K562 (cell line): ENCODE measurements around the gene KRT4. TPM values are rescaled to one million over a fixed set of nuclear protein-coding genes. Genes with fewer than 3 reads are reported as not detected.

ENCODE experiments used
- ATAC-seq: fragments of 200-7000 bp; cut with Tn5 transposase; 3 replicates; pipeline ENCODE4 v1.9.1; 2020; ENCODE audit warnings: moderate library complexity
- BruUV-seq: library from RNA; stranded (reverse); fragments of 400-500 nt; replicated peaks from 2 replicates; lab custom pipeline; 2021; lab: Mats Ljungman, UMichigan
- CTCF ChIA-PET: fragments of 300-600 bp; formaldehyde crosslinking; extraction: SDS; loops from one replicate; lab custom pipeline; 2021; ENCODE audit warnings: low intra/inter-chr PET ratio; lab: Yijun Ruan, JAX
- POLR2A ChIA-PET: fragments of 300-600, 350-650 bp; sonication (Branson Sonifier 250); formaldehyde crosslinking; extraction: SDS; loops from one replicate; lab custom pipeline; 2021; ENCODE audit warnings: antibody characterized with exemption, inconsistent platforms; lab: Yijun Ruan, JAX
- DNase-seq, 4 experiments: peaks; one replicate each; pipeline versions ENCODE4 v3.0.0 to v3.0.0-alpha.2; 2011 to 2018; ENCODE audit warnings: low spot score in 3 of 4, mixed read lengths in 3 of 4; ENCODE audit errors: extremely low read depth in 1 of 4
- FAIRE-seq: peaks from 2 replicates; lab custom pipeline; 2011; peaks lifted over from hg19 to GRCh38; lab: Jason Lieb, UNC
- H2AFZ ChIP-seq: 2 replicates; pipeline ENCODE4 v1.6.0; 2011; ENCODE audit warnings: low read depth, low read length, control low read depth, inconsistent platforms
- H3K27ac ChIP-seq: fragments of 200-600 bp; 3 replicates; pipeline ENCODE4 v1.8.0; 2011; ENCODE audit warnings: low read depth, mild to moderate bottlenecking, control low read depth, inconsistent platforms, low read length, moderate library complexity, mixed read lengths; ENCODE audit errors: extremely low read depth
- H3K27me3 ChIP-seq, 2 experiments: fragments of 300-600 bp in 1 of 2; 2 replicates in 1 of 2; 3 replicates in 1 of 2; pipeline versions ENCODE4 v1.6.0 to v1.8.0; 2011; ENCODE audit warnings: inconsistent platforms in 2 of 2, low read length in 2 of 2, mild to moderate bottlenecking in 1 of 2, mixed read lengths in 1 of 2, moderate library complexity in 1 of 2; ENCODE audit not compliant: control insufficient read depth in 2 of 2, insufficient read depth in 2 of 2
- H3K36me3 ChIP-seq: fragments of 300-600 bp; 3 replicates; pipeline ENCODE4 v1.8.0; 2011; ENCODE audit warnings: mild to moderate bottlenecking, low read length, inconsistent platforms; ENCODE audit not compliant: control insufficient read depth, insufficient read depth
- H3K4me1 ChIP-seq, 2 experiments: fragments of 200-600 bp in 1 of 2; replicated peaks in 1 of 2; 2 replicates in 1 of 2; 3 replicates in 1 of 2; pipeline versions ENCODE4 v1.5.1 to v1.8.0; 2011; ENCODE audit warnings: inconsistent platforms in 2 of 2, low read length in 2 of 2, mild to moderate bottlenecking in 1 of 2, mixed read lengths in 1 of 2, moderate library complexity in 1 of 2; ENCODE audit not compliant: control insufficient read depth in 2 of 2, insufficient read depth in 2 of 2
- H3K4me2 ChIP-seq: 2 replicates; pipeline ENCODE4 v1.6.1; 2011; ENCODE audit warnings: low read length, control low read depth, inconsistent platforms, mixed read lengths; ENCODE audit not compliant: insufficient read depth
- H3K4me3 ChIP-seq: fragments of 200-600 bp; sonication (generic), shearing (Covaris generic); 2 replicates; pipeline ENCODE4 v1.5.1; 2016; ENCODE audit warnings: control low read depth, inconsistent platforms
- H3K79me2 ChIP-seq: fragments of 200-600 bp; 3 replicates; pipeline ENCODE4 v1.8.0; 2011; ENCODE audit warnings: low read length, inconsistent platforms; ENCODE audit not compliant: control insufficient read depth, insufficient read depth
- H3K9ac ChIP-seq, 2 experiments: 2 replicates each; pipeline versions ENCODE4 v1.6.0 to v1.6.1; 2011; ENCODE audit warnings: low read depth in 2 of 2, low read length in 2 of 2, control low read depth in 1 of 2, inconsistent platforms in 1 of 2, mild to moderate bottlenecking in 1 of 2, mixed read lengths in 1 of 2; ENCODE audit not compliant: insufficient read depth in 1 of 2
- H3K9me1 ChIP-seq: one replicate; pipeline ENCODE4 v1.6.0; 2011; ENCODE audit warnings: inconsistent platforms, mild to moderate bottlenecking, low read length, moderate library complexity; ENCODE audit not compliant: control insufficient read depth, insufficient read depth
- H3K9me3 ChIP-seq: replicated peaks from 2 replicates; pipeline ENCODE4 v1.5.1; 2011; ENCODE audit warnings: low read depth, low read length, inconsistent platforms; ENCODE audit not compliant: control insufficient read depth, insufficient read depth
- H4K20me1 ChIP-seq: replicated peaks from 2 replicates; pipeline ENCODE4 v1.6.1; 2011; ENCODE audit warnings: low read length, inconsistent platforms, mixed read lengths; ENCODE audit not compliant: control insufficient read depth, insufficient read depth
- CEBPB ChIP-seq: fragments of 450-650 bp; IDR thresholded peaks from 2 replicates; pipeline ENCODE4 v1.6.1; 2016; ENCODE audit warnings: missing genetic modification characterization, missing compliant biosample characterization
- CHD4 ChIP-seq: fragments of 200-600 bp; sonication (generic); IDR thresholded peaks from 3 replicates; pipeline ENCODE4 v1.6.1; 2012; ENCODE audit warnings: low read depth, mild to moderate bottlenecking, mixed read lengths, low read length, inconsistent platforms; ENCODE audit not compliant: insufficient read depth, insufficient replicate concordance, poor library complexity, severe bottlenecking
- E2F5 ChIP-seq: sonication (generic); formaldehyde crosslinking; IDR thresholded peaks from 2 replicates; pipeline ENCODE4 v1.8.0; 2022; ENCODE audit warnings: mild to moderate bottlenecking, missing genetic modification reagents
- ELK1 ChIP-seq: sonication (generic); formaldehyde crosslinking; IDR thresholded peaks from 2 replicates; pipeline ENCODE4 v1.8.1; 2022; ENCODE audit warnings: missing genetic modification reagents
- PURB ChIP-seq: sonication (generic); formaldehyde crosslinking; IDR thresholded peaks from 2 replicates; pipeline ENCODE4 v1.9.0; 2021; ENCODE audit warnings: low read depth, mild to moderate bottlenecking, missing genetic modification reagents
- RBM34 ChIP-seq: fragments of 200-400 bp; formaldehyde crosslinking; IDR thresholded peaks from 2 replicates; pipeline ENCODE4 v1.6.1; 2018; ENCODE audit warnings: low read length, borderline replicate concordance; ENCODE audit not compliant: insufficient read depth
- RNF2 ChIP-seq: sonication (generic); IDR thresholded peaks from 2 replicates; pipeline ENCODE4 v1.6.1; 2016
- SAFB2 ChIP-seq: fragments of 200-400 bp; formaldehyde crosslinking; IDR thresholded peaks from 2 replicates; pipeline ENCODE4 v1.6.1; 2018; ENCODE audit warnings: borderline replicate concordance, low read length, low read depth, moderate library complexity; ENCODE audit not compliant: severe bottlenecking
- TEAD1 ChIP-seq, 2 experiments: fragments of 450-650 bp in 1 of 2; sonication (generic) in 1 of 2; formaldehyde crosslinking; IDR thresholded peaks; 2 replicates each; pipeline versions ENCODE4 v1.4.0 to v1.8.0; 2020 to 2022; ENCODE audit warnings: mild to moderate bottlenecking in 2 of 2, missing genetic modification reagents in 1 of 2
- ZNF174 ChIP-seq: fragments of 250-450 bp; sonication (Bioruptor Pico); IDR thresholded peaks from 2 replicates; pipeline ENCODE4 v1.4.0; 2020; ENCODE audit warnings: mild to moderate bottlenecking
- WGBS: fragments of 100-300 bp; shearing (Covaris generic); methylation state at CpG from one replicate; pipeline ENCODE4 v1.1.6; 2016; ENCODE audit warnings: low coverage, mixed read lengths; ENCODE audit not compliant: insufficient coverage; ENCODE audit errors: missing lambda C conversion rate; 5-methylcytosine and 5-hydroxymethylcytosine counted together
- in situ Hi-C: fragments of 300-500 bp; cut with MboI; formaldehyde crosslinking; loops from 4 replicates; pipeline ENCODE4 v1.15.0; 2018; ENCODE audit warnings: inconsistent platforms, mixed read lengths
- intact Hi-C: fragments of 100-400 bp; cut with micrococcal nuclease; formaldehyde crosslinking; loops from 2 replicates; pipeline ENCODE4 v1.14.2; 2022
- polyA plus RNA-seq, 8 experiments: library from polyadenylated mRNA; depleted of rRNA in 4 of 8; stranded (reverse) in 5 of 8; unstranded in 3 of 8; fragments of >200 nt; fragmentation: Nextera tagmentation in 2 of 8; fragmentation: Illumina TruSeq in 1 of 8; extraction: Ambion mirVana in 2 of 8; extraction: Trizol in 1 of 8; gene quantifications; 2 replicates each; pipeline versions ENCODE4 v1.2.1 to v1.2.3, GENCODE V29; 2011 to 2014; ENCODE audit warnings: inconsistent platforms in 1 of 8, missing spikeins in 1 of 8
- total RNA-seq, 7 experiments: library from RNA; depleted of rRNA in 6 of 7; stranded (reverse); fragments of >200 nt in 6 of 7; fragmentation: Illumina TruSeq in 2 of 7; extraction: Trizol in 2 of 7; gene quantifications; 2 replicates each; pipeline versions ENCODE4 v1.2.1 to v1.2.3, GENCODE V29; 2011 to 2021; ENCODE audit warnings: low replicate concordance in 1 of 7
- TF ChIP-seq, protein P1 (sequence below): fragments of 250-450 bp; sonication (Bioruptor Pico); IDR thresholded peaks from 2 replicates; pipeline ENCODE4 v1.4.0; 2020; ENCODE audit warnings: mild to moderate bottlenecking, moderate library complexity
- TF ChIP-seq, protein P2 (sequence below): fragments of 250-450 bp; sonication (Bioruptor Pico); IDR thresholded peaks from 2 replicates; pipeline ENCODE4 v1.8.0; 2022; ENCODE audit warnings: inconsistent platforms, mild to moderate bottlenecking, moderate library complexity, borderline replicate concordance

The KRT4 gene
- total and polyA plus RNA-seq, 9 of the 15 experiments (the other 6 are each of a cell fraction or from before 2014, with no cell fraction given), result not detected

DNA sequence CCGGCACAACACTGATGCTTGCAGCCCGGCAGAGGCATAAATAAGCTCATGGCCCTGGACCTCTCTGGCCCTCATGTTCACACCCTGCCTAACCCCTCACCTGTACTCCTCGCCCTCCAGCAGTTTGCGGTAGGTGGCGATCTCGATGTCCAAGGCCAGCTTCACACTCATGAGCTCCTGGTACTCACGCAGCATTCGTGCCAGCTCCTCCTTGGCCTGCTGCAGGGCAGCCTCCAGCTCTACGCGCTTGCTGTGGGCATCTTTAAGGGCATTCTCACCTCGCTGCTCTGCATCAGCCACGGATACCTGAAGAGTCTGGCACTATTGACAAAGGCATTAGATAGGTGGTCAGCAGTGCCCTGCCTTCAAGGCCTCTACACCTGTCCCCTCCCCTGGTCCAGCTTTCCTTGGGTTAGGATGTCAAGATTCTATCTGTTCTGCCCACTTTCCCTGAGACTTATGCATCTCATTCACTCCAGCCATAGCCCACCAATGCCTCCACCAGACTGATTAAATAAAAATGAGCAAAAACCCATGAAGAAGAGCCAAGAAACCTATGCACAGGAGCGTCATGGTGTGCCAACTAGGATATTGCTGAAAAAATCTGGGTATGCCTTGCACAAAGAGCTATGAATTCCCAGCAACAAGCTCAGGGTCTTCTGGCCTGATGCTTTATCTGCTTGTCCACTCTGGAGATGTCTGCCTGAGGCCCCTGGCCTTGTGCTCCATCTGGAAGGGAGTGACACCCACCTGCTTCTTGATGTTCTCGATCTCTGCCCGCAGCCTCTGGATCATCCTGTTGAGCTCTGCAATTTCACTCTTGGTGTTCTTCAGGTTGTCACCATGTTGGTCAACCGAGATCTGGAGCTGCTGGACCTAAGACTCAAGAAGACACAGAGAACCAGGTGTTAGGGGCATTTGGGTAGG lies 6.1 kb downstream of the KRT4 start (continued):
- TF ChIP-seq, protein P1, sequence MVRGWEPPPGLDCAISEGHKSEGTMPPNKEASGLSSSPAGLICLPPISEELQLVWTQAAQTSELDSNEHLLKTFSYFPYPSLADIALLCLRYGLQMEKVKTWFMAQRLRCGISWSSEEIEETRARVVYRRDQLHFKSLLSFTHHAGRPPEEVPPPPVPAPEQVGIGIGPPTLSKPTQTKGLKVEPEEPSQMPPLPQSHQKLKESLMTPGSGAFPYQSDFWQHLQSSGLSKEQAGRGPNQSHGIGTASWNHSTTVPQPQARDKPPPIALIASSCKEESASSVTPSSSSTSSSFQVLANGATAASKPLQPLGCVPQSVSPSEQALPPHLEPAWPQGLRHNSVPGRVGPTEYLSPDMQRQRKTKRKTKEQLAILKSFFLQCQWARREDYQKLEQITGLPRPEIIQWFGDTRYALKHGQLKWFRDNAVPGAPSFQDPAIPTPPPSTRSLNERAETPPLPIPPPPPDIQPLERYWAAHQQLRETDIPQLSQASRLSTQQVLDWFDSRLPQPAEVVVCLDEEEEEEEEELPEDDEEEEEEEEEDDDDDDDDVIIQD (CRISPR knock-in tag), result no peak
- TF ChIP-seq CEBPB (tag), result no peak
- no peak for TF ChIP-seq RNF2
- TF ChIP-seq CHD4, result no peak

DNA sequence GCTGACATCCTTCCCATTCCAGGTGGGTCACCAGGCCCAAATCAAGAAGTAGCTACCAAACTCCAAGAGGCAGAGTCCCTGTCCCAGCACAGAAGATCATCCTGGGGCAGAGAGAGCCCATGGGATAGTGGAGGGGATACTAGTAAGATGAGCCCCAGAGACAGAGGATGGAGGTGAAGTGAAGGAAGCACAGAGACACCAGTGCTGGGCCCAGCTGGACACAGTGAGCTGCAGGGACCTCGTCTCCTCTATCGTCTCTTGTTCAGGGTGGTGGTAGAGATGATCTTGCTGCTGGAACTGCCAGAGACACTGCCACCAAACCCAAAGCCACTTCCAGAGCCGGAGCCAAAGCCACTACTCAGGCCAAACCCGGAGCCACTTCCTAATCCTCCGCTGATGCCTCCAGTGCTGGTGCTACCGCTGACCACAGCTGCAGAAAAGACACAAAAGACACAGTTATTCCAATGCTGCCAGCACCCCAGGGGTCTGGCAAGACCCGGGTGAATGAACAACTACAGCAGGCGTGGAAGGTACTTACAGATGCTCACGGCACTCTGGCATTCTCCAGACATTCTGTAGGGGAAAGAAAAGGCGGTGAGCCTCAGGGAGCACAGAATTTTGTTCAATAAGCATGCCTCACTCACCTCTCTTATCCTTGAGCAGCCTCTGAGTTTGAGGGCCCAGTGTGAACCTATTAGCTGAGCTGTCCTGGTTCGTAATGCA lies 6.9 kb downstream of the KRT4 start:
- H3K4me2 ChIP-seq, result no peak overlapping the region
- no peak overlapping the region for H3K9ac ChIP-seq
- no peaks in the 10 kb centered on the region for H3K9me1 ChIP-seq
- in situ Hi-C loops, result no loop called here
- WGBS, result 2% methylated on average over 11 of the region's 11 CpGs
- H3K27me3 ChIP-seq, result peaks cover 24 to 52% of the 10 kb centered on the region in 2 experiments
- H2AFZ ChIP-seq, result no peak overlapping the region
- no peaks in the 10 kb centered on the region; a peak in 1 of 5 replicates for H3K4me1 ChIP-seq
- no TSS peak for BruUV-seq
- no peaks in the 10 kb centered on the region for H3K36me3 ChIP-seq
- H3K27ac ChIP-seq, result no peak overlapping the region
- H3K79me2 ChIP-seq, result no peaks in the 10 kb centered on the region
- ChIA-PET CTCF (no interaction called here), POLR2A (interaction anchor here (0.6 to 2.3 kb wide), 5 partner anchors 9 to 393 kb away, joined by 3 to 11 read pairs (median 5); partner anchors contain the start of gene KRT3)
- H4K20me1 ChIP-seq, result peaks cover 4% of the 10 kb centered on the region; the same call in 1 of the 2 replicates
- no peaks in the 10 kb centered on the region for H3K9me3 ChIP-seq
- ATAC-seq (no peak; the same call in 2 of the 3 replicates), DNase-seq (no peak), FAIRE-seq (no peak)
- intact Hi-C loops, result no loop called here
- no peak overlapping the region for H3K4me3 ChIP-seq
- TF ChIP-seq ZNF174 (CRISPR knock-in tag), result no peak
- TF ChIP-seq PURB (CRISPR knock-in tag), result no peak
- no peak for TF ChIP-seq ELK1 (CRISPR knock-in tag)
- TF ChIP-seq SAFB2, result no peak
- TF ChIP-seq, protein P2, sequence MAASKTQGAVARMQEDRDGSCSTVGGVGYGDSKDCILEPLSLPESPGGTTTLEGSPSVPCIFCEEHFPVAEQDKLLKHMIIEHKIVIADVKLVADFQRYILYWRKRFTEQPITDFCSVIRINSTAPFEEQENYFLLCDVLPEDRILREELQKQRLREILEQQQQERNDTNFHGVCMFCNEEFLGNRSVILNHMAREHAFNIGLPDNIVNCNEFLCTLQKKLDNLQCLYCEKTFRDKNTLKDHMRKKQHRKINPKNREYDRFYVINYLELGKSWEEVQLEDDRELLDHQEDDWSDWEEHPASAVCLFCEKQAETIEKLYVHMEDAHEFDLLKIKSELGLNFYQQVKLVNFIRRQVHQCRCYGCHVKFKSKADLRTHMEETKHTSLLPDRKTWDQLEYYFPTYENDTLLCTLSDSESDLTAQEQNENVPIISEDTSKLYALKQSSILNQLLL (CRISPR knock-in tag), result no peak
- TF ChIP-seq E2F5 (CRISPR knock-in tag), result no peak
- no peak for TF ChIP-seq TEAD1 (CRISPR knock-in tag; IDR thresholded peaks at IDR 0.05)
- no peak for TF ChIP-seq RBM34
